B cell (primary cell): ENCODE results near the gene ARMC12. TPM values are rescaled to one million over a fixed set of nuclear protein-coding genes. Genes with fewer than 3 reads are reported as not detected.

Experiments used
- ATAC-seq: fragments of 200-7000 bp; cut with Tn5 transposase; one replicate; pipeline ENCODE4 v1.10.0; 2021; ENCODE audit warnings: low read depth, mild to moderate bottlenecking, moderate number of reproducible peaks, moderate library complexity
- CTCF ChIA-PET: fragments of 350-600 bp; sonication (Branson Sonifier 250); formaldehyde crosslinking; loops from one replicate; lab custom pipeline; 2021; ENCODE audit warnings: antibody characterized with exemption, inconsistent platforms; lab: Charles Lee
- POLR2A ChIA-PET: fragments of 350-600 bp; sonication (Branson Sonifier 250); formaldehyde crosslinking; loops from one replicate; lab custom pipeline; 2021; ENCODE audit warnings: antibody characterized with exemption; lab: Charles Lee
- DNase-seq: peaks from one replicate; pipeline ENCODE4 v3.0.0; 2013
- H2AFZ ChIP-seq: 2 replicates; pipeline ENCODE4 v1.6.1; 2012; ENCODE audit warnings: mild to moderate bottlenecking, low read depth, low read length; ENCODE audit not compliant: insufficient read depth, poor library complexity, severe bottlenecking
- H3K27ac ChIP-seq, 2 donors: 1 replicate in 1 of 2; 2 replicates in 1 of 2; pipeline ENCODE4 v1.5.1; 2012 to 2013; ENCODE audit warnings: low read length in 2 of 2, mild to moderate bottlenecking in 2 of 2, moderate library complexity in 1 of 2
- H3K27me3 ChIP-seq, 4 experiments: fragments of 200-600 bp in 1 of 4; sonication (generic) in 1 of 4; replicated peaks in 1 of 4; 1 replicate in 2 of 4; 2 replicates in 2 of 4; pipeline versions ENCODE4 v1.6.1 to v1.7.0; 2013 to 2016; ENCODE audit warnings: low read length in 3 of 4, mild to moderate bottlenecking in 2 of 4, mixed read lengths in 1 of 4, moderate library complexity in 1 of 4; ENCODE audit not compliant: insufficient read depth in 4 of 4, control insufficient read depth in 3 of 4; ENCODE audit errors: control extremely low read depth in 1 of 4
- H3K36me3 ChIP-seq, 2 experiments: replicated peaks in 1 of 2; 1 replicate in 1 of 2; 2 replicates in 1 of 2; pipeline versions ENCODE4 v1.6.1 to v1.7.1; 2013; ENCODE audit warnings: low read length in 1 of 2; ENCODE audit not compliant: insufficient read depth in 2 of 2, control insufficient read depth in 1 of 2; ENCODE audit errors: control extremely low read depth in 1 of 2, extremely low read depth in 1 of 2
- H3K4me1 ChIP-seq, 2 donors: fragments of 200-600 bp in 1 of 2; sonication (generic) in 1 of 2; 1 replicate in 1 of 2; 2 replicates in 1 of 2; pipeline versions ENCODE4 v1.5.1 to v1.6.1; 2013 to 2017; ENCODE audit warnings: low read length in 2 of 2; ENCODE audit not compliant: control insufficient read depth in 2 of 2, insufficient read depth in 2 of 2
- H3K4me2 ChIP-seq: replicated peaks from 2 replicates; pipeline ENCODE3; 2012; ENCODE audit warnings: mild to moderate bottlenecking, low read depth, low read length; ENCODE audit not compliant: poor library complexity, severe bottlenecking
- H3K4me3 ChIP-seq, 5 experiments: fragments of 200-600 bp in 1 of 5; sonication (generic) in 1 of 5; 1 replicate in 3 of 5; 2 replicates in 2 of 5; pipeline versions ENCODE4 v1.5.1 to v1.7.0; 2011 to 2016; ENCODE audit warnings: low read length in 4 of 5, mild to moderate bottlenecking in 4 of 5, low read depth in 2 of 5, control low read depth in 1 of 5, moderate library complexity in 1 of 5; ENCODE audit not compliant: insufficient read depth in 1 of 5; ENCODE audit errors: control extremely low read depth in 1 of 5, extremely low read depth in 1 of 5
- H3K79me2 ChIP-seq: fragments of 200-600 bp; sonication (generic); one replicate; pipeline ENCODE4 v1.6.0; 2016; ENCODE audit warnings: low read length; ENCODE audit not compliant: control insufficient read depth, insufficient read depth
- H3K9ac ChIP-seq: fragments of 200-600 bp; sonication (generic); 2 replicates; pipeline ENCODE4 v1.6.1; 2017; ENCODE audit warnings: mild to moderate bottlenecking, low read length, moderate library complexity
- H3K9me3 ChIP-seq, 3 donors: one replicate each; pipeline versions ENCODE4 v1.6.1 to v1.7.1; 2013; ENCODE audit warnings: low read length in 2 of 3; ENCODE audit not compliant: control insufficient read depth in 2 of 3, insufficient read depth in 1 of 3; ENCODE audit errors: control extremely low read depth in 1 of 3
- H4K20me1 ChIP-seq: 2 replicates; pipeline ENCODE4 v1.6.0; 2012; ENCODE audit warnings: mild to moderate bottlenecking, low read length; ENCODE audit not compliant: insufficient read depth, control insufficient read depth, poor library complexity, severe bottlenecking
- H3K27ac Mint-ChIP-seq: one replicate; pipeline ENCODE4 v1.8.0; 2021; ENCODE audit warnings: mixed read lengths
- H3K27me3 Mint-ChIP-seq: one replicate; pipeline ENCODE4 v1.8.0; 2021; ENCODE audit warnings: mixed read lengths
- H3K4me1 Mint-ChIP-seq: one replicate; pipeline ENCODE4 v1.8.0; 2021; ENCODE audit warnings: mixed read lengths
- H3K4me3 Mint-ChIP-seq: one replicate; pipeline ENCODE4 v1.8.0; 2021; ENCODE audit warnings: mixed read lengths
- H3K9me3 Mint-ChIP-seq: one replicate; pipeline ENCODE4 v1.8.0; 2022; ENCODE audit warnings: mixed read lengths; ENCODE audit not compliant: insufficient read depth
- CTCF ChIP-seq: fragments of 200-600 bp; IDR thresholded peaks from one replicate; pipeline ENCODE4 v1.8.0; 2022; ENCODE audit warnings: antibody characterized with exemption, mild to moderate bottlenecking
- EZH2 ChIP-seq: IDR thresholded peaks from 2 replicates; pipeline ENCODE4 v1.6.1; 2012; ENCODE audit warnings: borderline replicate concordance, low read depth, mild to moderate bottlenecking, moderate library complexity, low read length; ENCODE audit not compliant: insufficient read depth, poor library complexity, severe bottlenecking
- WGBS: methylation state at CpG from one replicate; pipeline ENCODE4 v1.1.5; 2013; ENCODE audit warnings: missing lambda C conversion rate; ENCODE audit not compliant: insufficient coverage; 5-methylcytosine and 5-hydroxymethylcytosine counted together
- intact Hi-C: fragments of 100-400 bp; cut with micrococcal nuclease; formaldehyde crosslinking; loops from one replicate; pipeline ENCODE4 v1.10.0; 2022
- polyA plus RNA-seq: library from polyadenylated mRNA; depleted of rRNA; stranded (reverse); fragments of >200 nt; gene quantifications from 2 replicates; pipeline ENCODE4 v1.2.3, GENCODE V29; 2012
- total RNA-seq, 2 donors: library from RNA; stranded (reverse); fragments of 120-200 nt in 1 of 2; gene quantifications; 1 replicate in 1 of 2; 2 replicates in 1 of 2; pipeline versions ENCODE4 v1.2.3 to v1.2.4, GENCODE V29; 2013 to 2022

ARMC12 gene
- total and polyA plus RNA-seq, 2 donors (not counting 1 experiment from before 2014, with no cell fraction given): 0.52 to 2.8 TPM

- Histone ChIP-seq H3K36me3 (no peaks in the 10 kb centered on the region), H4K20me1 (no peaks in the 10 kb centered on the region), H3K9ac (peak within 1 kb of the TSS; percentile 67), H3K4me2 (peak within 1 kb of the TSS; percentile 95), H3K4me1 (peaks cover 8 to 22% of the 10 kb centered on the region in 2 donors), H3K27ac (no peak within 1 kb of the TSS), H3K79me2 (no peaks in the 10 kb centered on the region), H2AFZ (peak within 1 kb of the TSS; percentile 76), H3K27me3 (peaks cover 0 to 12% (median 0%) of the 10 kb centered on the region in 4 experiments), H3K9me3 (no peaks in the 10 kb centered on the region), H3K4me3 (peak within 1 kb of the TSS in 4 of 5 experiments; percentile 20 to 56 (median 44))
- WGBS: 1% methylated on average over 52 of the region's 56 CpGs
- TF ChIP-seq EZH2 (no peak), CTCF (no peak)
- Mint-ChIP-seq H3K27ac (no peak within 1 kb of the TSS), H3K4me1 (peaks cover 21% of the 10 kb centered on the region), H3K9me3 (no peaks in the 10 kb centered on the region), H3K27me3 (peaks cover 5% of the 10 kb centered on the region), H3K4me3 (peak within 1 kb of the TSS; percentile 81)
- peak; percentile 52 for DNase-seq
- intact Hi-C loops: no loop called here
- POLR2A ChIA-PET: no interaction called here
- CTCF ChIA-PET: interaction anchor here (1.3 kb wide), 1 partner anchor 40 kb away, joined by 4 read pairs; the partner anchor contains the start of gene ARMC12
- ATAC-seq: peak; percentile 80
Observed at GRCh38 chr6:35776364-35777215, 39.8 kb downstream of the ARMC12 start, which contains the start of gene CLPSL2. Gene CLPSL2, plus strand, starts transcription at chr6:35776598. Its CDS starts 21 bp downstream, at chr6:35776619.
